Esophagus muscularis mucosa (tissue), 4 donors: ENCODE measurements around the gene MRPL1. TPM values are rescaled to one million over a fixed set of nuclear protein-coding genes. Genes with fewer than 3 reads are reported as not detected.

ENCODE experiments used
- DNase-seq: peaks from one replicate; pipeline ENCODE4 v3.0.0-alpha.2; 2017; ENCODE audit errors: extremely low spot score
- H3K27ac ChIP-seq, 4 donors: fragments of 200-600 bp; sonication (generic); replicated peaks in 1 of 4; 1 replicate in 3 of 4; 2 replicates in 1 of 4; pipeline ENCODE4 v1.5.1; 2016 to 2019; ENCODE audit warnings: mild to moderate bottlenecking in 1 of 4
- H3K27me3 ChIP-seq, 4 donors: fragments of 200-600 bp; sonication (generic); one replicate each; pipeline versions ENCODE4 v1.5.1 to v1.6.0; 2016 to 2019
- H3K36me3 ChIP-seq, 4 donors: fragments of 200-600 bp; sonication (generic); one replicate each; pipeline ENCODE4 v1.5.1; 2016 to 2019
- H3K4me1 ChIP-seq, 4 donors: fragments of 200-600 bp; sonication (generic); one replicate each; pipeline ENCODE4 v1.5.1; 2016 to 2019
- H3K4me3 ChIP-seq, 4 donors: fragments of 200-600 bp; sonication (generic); 1 replicate in 2 of 4; 2 replicates in 2 of 4; pipeline ENCODE4 v1.5.1; 2016 to 2019; ENCODE audit warnings: mild to moderate bottlenecking in 4 of 4, moderate library complexity in 1 of 4
- H3K9me3 ChIP-seq, 4 donors: fragments of 200-600 bp; sonication (generic); 1 replicate in 3 of 4; 2 replicates in 1 of 4; pipeline ENCODE4 v1.5.1; 2016 to 2019
- EP300 ChIP-seq: sonication (generic); formaldehyde crosslinking; IDR thresholded peaks from one replicate; pipeline ENCODE4 v1.6.1; 2017; ENCODE audit warnings: antibody characterized with exemption
- POLR2A ChIP-seq: fragments of 450-650 bp; IDR thresholded peaks from one replicate; pipeline ENCODE4 v1.6.1; 2017; ENCODE audit warnings: antibody characterized with exemption, moderate library complexity, mild to moderate bottlenecking, low read depth
- POLR2AphosphoS5 ChIP-seq, 2 donors: sonication (generic); formaldehyde crosslinking; IDR thresholded peaks; one replicate each; pipeline ENCODE4 v1.6.1; 2017; ENCODE audit warnings: antibody characterized with exemption in 2 of 2
- WGBS: methylation state at CpG from one replicate; pipeline ENCODE4 v1.1.5; 2018; 5-methylcytosine and 5-hydroxymethylcytosine counted together
- intact Hi-C: fragments of 100-400 bp; cut with DNase I; formaldehyde crosslinking; loops from one replicate; pipeline ENCODE4 v1.15.1; 2023
- total RNA-seq, 4 donors: library from RNA; depleted of rRNA; stranded (reverse); fragments of >200 nt; gene quantifications; one replicate each; pipeline versions ENCODE4 v1.1.0 to v1.2.1, GENCODE V29; 2016
- TF ChIP-seq, protein P1 (sequence below), 3 experiments: fragments of 200-600 bp in 2 of 3; fragments of 450-650 bp in 1 of 3; sonication (generic) in 2 of 3; IDR thresholded peaks; one replicate each; pipeline ENCODE4 v1.5.1; 2017 to 2019; ENCODE audit warnings: antibody characterized with exemption in 3 of 3, mild to moderate bottlenecking in 2 of 3, moderate library complexity in 1 of 3

MRPL1 gene
- total RNA-seq, 4 donors from 2014 or later: 16.6 to 28.2 (median 19.5) TPM

DNA sequence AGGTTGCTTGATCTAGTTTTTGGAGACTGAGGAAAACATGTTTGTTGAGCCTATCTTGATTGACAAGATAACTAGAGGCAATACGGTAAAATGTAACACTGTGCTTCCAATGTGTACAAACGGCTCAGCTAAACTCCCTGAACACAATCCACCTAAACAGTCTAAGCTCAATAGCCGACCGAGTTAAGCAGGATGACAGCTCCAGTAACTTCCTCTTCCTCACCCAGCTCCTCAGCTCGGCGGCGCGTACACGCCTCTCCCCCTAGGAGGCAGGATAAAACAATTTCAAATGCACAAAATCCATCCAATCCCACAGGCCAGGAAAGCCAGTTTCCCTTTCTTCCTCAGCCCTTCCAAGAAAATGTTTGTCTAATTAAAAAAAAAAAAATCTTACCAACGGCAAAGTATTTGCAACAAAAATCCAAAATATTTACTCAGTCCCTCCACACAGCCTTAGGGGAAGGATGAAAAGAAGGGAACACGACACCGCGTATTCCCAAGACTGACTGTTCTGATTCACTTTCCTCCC lies 44.5 kb upstream of the MRPL1 start:
- intact Hi-C loops: no loop called here
- Histone ChIP-seq H3K36me3 (no peaks in the 10 kb centered on the region), H3K4me3 (peak overlapping the region; percentile 89 to 96 (median 96)), H3K4me1 (peaks cover 34 to 60% (median 51%) of the 10 kb centered on the region in 4 donors), H3K27ac (peak overlapping the region; percentile 98 to 100 (median 100)), H3K9me3 (no peaks in the 10 kb centered on the region), H3K27me3 (no peaks in the 10 kb centered on the region)
- no peak for DNase-seq
- TF ChIP-seq POLR2A (no peak), POLR2AphosphoS5 (IDR thresholded peaks at IDR 0.05) (peak; percentile 56 to 63)
- TF ChIP-seq, protein P1, sequence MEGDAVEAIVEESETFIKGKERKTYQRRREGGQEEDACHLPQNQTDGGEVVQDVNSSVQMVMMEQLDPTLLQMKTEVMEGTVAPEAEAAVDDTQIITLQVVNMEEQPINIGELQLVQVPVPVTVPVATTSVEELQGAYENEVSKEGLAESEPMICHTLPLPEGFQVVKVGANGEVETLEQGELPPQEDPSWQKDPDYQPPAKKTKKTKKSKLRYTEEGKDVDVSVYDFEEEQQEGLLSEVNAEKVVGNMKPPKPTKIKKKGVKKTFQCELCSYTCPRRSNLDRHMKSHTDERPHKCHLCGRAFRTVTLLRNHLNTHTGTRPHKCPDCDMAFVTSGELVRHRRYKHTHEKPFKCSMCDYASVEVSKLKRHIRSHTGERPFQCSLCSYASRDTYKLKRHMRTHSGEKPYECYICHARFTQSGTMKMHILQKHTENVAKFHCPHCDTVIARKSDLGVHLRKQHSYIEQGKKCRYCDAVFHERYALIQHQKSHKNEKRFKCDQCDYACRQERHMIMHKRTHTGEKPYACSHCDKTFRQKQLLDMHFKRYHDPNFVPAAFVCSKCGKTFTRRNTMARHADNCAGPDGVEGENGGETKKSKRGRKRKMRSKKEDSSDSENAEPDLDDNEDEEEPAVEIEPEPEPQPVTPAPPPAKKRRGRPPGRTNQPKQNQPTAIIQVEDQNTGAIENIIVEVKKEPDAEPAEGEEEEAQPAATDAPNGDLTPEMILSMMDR (IDR thresholded peaks at IDR 0.05): peak; percentile 42 to 63 (median 47)
- WGBS: under 1% methylated on average over 13 of the region's 13 CpGs

DNA sequence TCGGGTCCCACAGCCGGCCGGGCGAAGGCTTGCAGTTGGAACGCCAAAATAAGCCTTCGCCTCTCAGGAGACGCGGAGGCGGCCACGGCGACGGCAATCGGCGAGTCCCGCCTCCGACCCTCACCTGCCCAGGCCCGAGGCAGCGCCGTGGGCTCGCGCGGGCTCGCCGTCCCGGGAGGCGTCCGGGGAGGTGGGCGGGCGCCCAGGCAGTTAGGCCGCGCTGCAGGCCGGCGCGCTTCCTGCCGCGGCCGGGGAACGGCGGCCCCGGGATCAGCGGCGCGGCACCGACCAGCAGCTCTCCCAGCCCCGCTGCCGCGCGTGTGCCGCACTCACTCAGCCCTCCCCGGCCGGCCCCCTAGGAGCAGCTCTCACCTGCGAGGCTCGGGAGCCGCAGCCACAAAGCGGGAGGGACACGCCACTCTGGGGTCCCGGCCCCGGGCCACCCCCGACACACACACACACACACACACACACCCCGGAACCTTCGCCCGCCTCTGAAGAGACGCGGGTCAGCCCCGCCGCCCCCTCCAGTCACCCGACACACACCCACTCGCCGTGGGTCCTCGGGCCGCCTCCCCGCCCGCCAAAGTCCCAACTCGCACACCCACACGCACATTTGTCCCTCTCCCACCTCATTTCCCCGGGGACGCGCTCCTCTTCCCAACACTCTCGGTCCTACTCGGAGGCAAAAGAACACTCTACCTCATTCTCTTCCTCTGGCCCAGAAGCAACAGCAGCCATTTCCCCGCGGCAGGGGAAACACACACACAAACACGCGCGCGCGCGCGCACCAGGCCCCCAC lies 43.8 kb upstream of the MRPL1 start, which contains the start of gene CNOT6L:
CNOT6L (minus strand) TSS at position 767 of the 802 bp plus-strand sequence; CDS start at position 707, 60 bp downstream.
- H3K9me3 ChIP-seq: no peaks in the 10 kb centered on the region
- no peaks in the 10 kb centered on the region for H3K27me3 ChIP-seq
- intact Hi-C loops: no loop called here
- DNase-seq: peak; percentile 95
- 1% methylated on average over 38 of the region's 89 CpGs for WGBS
- TF ChIP-seq POLR2A (no peak), EP300 (no peak), POLR2AphosphoS5 (IDR thresholded peaks at IDR 0.05) (peak in 1 of 2 donors; percentile 29)
- TF ChIP-seq, protein P1 (IDR thresholded peaks at IDR 0.05): no peak
- H3K4me3 ChIP-seq: peak within 1 kb of the TSS; percentile 89 to 96 (median 96)
- peak within 1 kb of the TSS; percentile 98 to 100 (median 100) for H3K27ac ChIP-seq
- H3K4me1 ChIP-seq: peaks cover 34 to 53% (median 48%) of the 10 kb centered on the region in 4 donors
- H3K36me3 ChIP-seq: no peaks in the 10 kb centered on the region

DNA sequence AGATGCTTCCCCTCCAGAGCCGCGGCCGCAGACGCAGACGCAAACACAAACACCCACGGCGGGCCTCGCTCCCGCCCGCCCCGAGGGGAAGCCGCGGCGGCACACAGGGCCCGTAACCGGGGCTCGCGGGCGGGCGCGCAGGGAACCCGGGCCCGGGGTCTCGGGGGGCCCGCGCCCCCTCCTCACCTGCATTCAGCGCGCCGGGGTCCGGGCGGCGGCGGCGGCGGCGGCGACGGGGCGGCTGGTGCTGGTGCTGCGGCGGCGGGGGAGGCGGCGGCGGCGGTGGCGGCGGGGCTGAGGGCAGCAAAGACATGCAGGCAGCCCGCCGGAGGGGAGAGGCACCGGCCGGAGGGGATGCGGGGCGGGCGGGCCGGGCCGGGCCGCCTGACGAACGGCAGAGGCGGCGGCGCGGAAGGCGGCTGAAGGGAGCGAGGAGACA lies 43.2 kb upstream of the MRPL1 start:
- peak overlapping the region; percentile 98 to 100 (median 100) for H3K27ac ChIP-seq
- peaks cover 34 to 48% (median 45%) of the 10 kb centered on the region in 4 donors for H3K4me1 ChIP-seq
- no peaks in the 10 kb centered on the region for H3K27me3 ChIP-seq
- H3K36me3 ChIP-seq: no peaks in the 10 kb centered on the region
- whole genome bisulfite sequencing: no CpG with 5 or more reads among the region's 66 CpGs
- peak overlapping the region; percentile 89 to 96 (median 96) for H3K4me3 ChIP-seq
- H3K9me3 ChIP-seq: no peaks in the 10 kb centered on the region
- TF ChIP-seq, protein P1 (IDR thresholded peaks at IDR 0.05): no peak
- TF ChIP-seq POLR2AphosphoS5 (IDR thresholded peaks at IDR 0.05): peak in 1 of 2 donors; percentile 16
- intact Hi-C loops: no loop called here
- DNase-seq: no peak

DNA sequence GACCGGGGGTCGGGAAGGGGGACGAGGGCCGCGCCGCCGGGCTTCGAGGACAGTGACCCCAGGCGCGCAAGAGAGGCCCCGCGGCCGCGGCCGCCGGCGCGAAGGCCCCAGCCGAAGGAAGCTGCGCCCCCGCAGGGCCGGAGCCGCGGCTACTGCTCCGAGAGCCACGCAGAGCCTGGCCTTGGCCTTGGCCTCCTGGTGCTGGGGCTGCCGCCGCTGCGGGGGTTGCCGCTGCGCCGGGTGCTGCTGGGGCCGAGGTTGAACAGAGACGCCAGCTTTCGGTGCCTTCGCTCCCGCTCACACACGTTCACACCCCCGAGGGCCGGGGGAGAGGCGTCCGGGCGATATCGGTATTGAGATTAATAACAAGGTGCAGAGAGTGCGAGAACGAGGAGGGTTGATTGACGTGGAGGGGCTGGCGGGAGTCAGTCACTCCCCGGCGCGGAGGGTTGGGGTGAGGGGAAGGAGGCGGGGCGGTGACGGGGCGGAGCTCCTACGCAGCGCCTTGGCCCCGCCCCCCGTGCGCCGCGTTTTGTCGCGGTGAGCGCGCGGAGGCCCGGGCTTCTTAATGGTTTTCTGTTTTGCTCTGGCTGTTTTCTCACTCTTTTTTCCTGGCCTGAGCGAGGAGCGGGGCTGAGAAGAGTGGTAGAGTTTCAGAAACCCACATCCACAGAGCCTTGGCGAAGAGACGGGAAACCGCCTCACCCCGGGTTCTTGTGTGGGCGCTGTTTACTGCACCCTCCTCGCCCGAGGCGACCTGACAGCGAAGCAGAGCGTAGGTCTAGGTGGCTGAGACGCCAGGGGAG lies 42.6 kb upstream of the MRPL1 start:
- H3K9me3 ChIP-seq: no peaks in the 10 kb centered on the region
- H3K4me1 ChIP-seq: peaks cover 31 to 43% (median 39%) of the 10 kb centered on the region in 4 donors
- TF ChIP-seq EP300 (no peak), POLR2A (peak; percentile 63), POLR2AphosphoS5 (IDR thresholded peaks at IDR 0.05) (peak; percentile 85 to 94)
- H3K36me3 ChIP-seq: no peaks in the 10 kb centered on the region
- intact Hi-C loops: loop anchor here (2.0 kb wide), 1 partner anchor 43 kb away; the partner anchor contains the start of gene MRPL1
- H3K27ac ChIP-seq: peak overlapping the region; percentile 98 to 100 (median 100)
- no peaks in the 10 kb centered on the region for H3K27me3 ChIP-seq
- WGBS: 1% methylated on average over 33 of the region's 81 CpGs
- peak; percentile 96 for DNase-seq
- H3K4me3 ChIP-seq: peak overlapping the region; percentile 89 to 96 (median 96)
